ENCODE data around the gene YIPF4. TPM values are rescaled to one million over a fixed set of nuclear protein-coding genes. Genes with fewer than 3 reads are reported as not detected.

Gene YIPF4
- total and polyA plus RNA-seq, 2 of the 4 experiments (the other 2 are of a cell fraction), result 3.6 to 6.8 TPM

DNA sequence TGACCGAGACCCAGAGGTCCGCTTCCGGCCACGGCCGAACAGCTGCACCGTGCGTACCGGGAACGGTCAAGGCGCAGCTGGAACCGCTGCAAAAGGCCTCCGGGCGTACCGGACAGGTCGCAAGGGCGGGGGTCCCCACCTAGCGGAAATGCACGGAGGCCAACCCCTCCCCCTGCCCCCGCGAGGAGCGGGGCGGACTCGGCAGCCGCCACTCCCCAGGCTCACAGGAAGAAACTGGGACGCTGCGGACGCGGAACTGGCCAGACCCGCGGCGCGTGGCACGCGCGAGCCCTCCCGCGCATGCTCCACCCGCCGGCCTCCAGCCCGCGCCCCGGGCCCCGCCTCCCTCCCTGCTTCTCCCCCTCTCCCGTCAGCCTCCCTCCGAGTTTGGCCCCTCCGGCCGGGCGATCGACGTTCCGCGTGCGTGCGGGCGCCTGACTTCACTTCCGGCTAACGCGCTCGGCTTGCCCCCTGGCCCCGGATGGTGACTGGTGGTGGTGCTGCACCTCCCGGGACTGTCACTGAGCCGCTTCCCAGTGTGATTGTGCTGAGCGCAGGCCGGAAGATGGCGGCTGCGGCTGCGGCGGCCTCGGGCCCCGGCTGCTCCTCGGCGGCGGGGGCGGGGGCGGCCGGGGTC is 79.1 kb downstream of the YIPF4 start, which contains the start of gene BIRC6 (continued):
- TF ChIP-seq, protein P1, sequence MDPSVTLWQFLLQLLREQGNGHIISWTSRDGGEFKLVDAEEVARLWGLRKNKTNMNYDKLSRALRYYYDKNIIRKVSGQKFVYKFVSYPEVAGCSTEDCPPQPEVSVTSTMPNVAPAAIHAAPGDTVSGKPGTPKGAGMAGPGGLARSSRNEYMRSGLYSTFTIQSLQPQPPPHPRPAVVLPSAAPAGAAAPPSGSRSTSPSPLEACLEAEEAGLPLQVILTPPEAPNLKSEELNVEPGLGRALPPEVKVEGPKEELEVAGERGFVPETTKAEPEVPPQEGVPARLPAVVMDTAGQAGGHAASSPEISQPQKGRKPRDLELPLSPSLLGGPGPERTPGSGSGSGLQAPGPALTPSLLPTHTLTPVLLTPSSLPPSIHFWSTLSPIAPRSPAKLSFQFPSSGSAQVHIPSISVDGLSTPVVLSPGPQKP (IDR thresholded peaks at IDR 0.05; ENCODE audit: borderline replicate concordance, low read depth, low read length), result 0 out of 2 replicates have a peak, but pooled peaks have one; percentile 8
- peak; percentile 86 for TF ChIP-seq BHLHE40 (IDR thresholded peaks at IDR 0.05; ENCODE audit: low read depth, low read length)
- TF ChIP-seq RAD21 (IDR thresholded peaks at IDR 0.05; ENCODE audit: low read length), result no peak; the same call in 1 of the 2 replicates
- no peak for TF ChIP-seq MAFK (IDR thresholded peaks at IDR 0.05; ENCODE audit: low read depth, low read length)
- TF ChIP-seq SMC3 (IDR thresholded peaks at IDR 0.05; ENCODE audit: low read depth, low read length), result no peak

Measured in IMR-90 (cell line).